NK-92 (cell line): ENCODE measurements around the gene REV1.
"Not testable (repeated sequence)": the region's sequence is repeated elsewhere in the genome, so short reads cannot be mapped to it uniquely, and the experiment has no call there.

Source experiments
- DNase-seq: peaks from one replicate; lab custom pipeline; 2025; ENCODE audit not compliant: unreplicated experiment; lab: John Stamatoyannopoulos, UW

REV1 gene

DNA sequence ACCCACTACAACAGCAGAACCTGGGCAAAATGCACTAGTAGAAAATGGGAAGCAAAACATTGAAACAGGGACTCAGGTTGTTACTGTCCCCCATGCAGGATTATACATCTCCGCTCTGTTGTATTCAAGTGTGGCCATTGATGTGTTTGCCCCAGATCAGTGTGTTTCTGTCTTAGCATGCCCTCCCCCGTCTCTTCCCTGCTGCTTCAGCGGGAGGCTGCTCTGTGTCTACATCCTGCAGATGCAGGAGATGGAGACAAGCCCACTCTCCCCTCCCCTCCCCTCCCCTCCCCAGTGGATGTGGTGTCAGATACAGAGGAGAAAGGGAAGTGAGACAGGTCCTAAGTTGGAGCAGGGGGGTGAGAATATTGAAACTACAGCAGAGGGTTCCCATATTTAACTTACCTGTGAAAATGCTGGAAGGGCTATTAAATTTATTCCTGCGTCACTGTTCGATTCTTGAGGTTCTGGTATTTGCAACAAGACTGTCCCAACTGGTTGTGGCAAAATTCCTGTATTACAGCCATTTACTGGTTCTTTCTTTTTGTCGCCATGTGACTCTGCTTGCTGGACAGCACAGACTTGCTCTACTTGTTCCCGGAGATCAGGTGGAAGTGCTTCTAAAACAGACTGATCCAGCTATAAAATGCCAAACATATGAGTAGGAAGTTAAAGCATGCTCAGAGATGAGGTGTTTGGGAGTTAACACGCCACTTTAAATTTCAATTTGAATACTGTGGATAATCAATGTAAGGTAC, 85.6 kb downstream of the REV1 start:
- no peak for DNase-seq

DNA sequence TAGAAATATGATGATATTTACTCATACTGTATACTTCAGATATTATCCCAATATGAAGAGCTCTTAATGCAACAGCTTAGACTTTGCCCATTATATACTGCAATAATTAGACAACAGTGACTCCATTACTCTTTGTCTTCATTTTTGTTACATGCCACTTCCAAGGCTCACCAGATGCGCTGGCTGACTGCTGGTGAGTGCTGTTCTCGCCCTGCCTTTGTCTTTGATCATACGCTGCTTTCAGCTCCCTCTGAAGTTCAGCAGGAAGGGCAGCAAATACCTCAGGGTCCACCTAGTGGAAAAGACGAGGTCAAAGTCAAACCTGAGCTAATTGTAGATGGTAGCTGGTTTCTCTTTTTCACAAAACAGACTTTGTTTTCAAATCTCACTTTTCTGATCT, 86.3 kb downstream of the REV1 start:
- no peak for DNase-seq

- no peak for DNase-seq
Observed at GRCh38 chr2:99403084-99403483, 86.7 kb downstream of the REV1 start.

- DNase-seq: no peak
Observed at GRCh38 chr2:99401841-99402240, 88.0 kb downstream of the REV1 start.

GRCh38 chr2:99399795-99400194, 90.0 kb downstream of the REV1 start:
- no peak for DNase-seq

- DNase-seq: no peak
Observed at GRCh38 chr2:99399063-99399462, 90.8 kb downstream of the REV1 start.

DNA sequence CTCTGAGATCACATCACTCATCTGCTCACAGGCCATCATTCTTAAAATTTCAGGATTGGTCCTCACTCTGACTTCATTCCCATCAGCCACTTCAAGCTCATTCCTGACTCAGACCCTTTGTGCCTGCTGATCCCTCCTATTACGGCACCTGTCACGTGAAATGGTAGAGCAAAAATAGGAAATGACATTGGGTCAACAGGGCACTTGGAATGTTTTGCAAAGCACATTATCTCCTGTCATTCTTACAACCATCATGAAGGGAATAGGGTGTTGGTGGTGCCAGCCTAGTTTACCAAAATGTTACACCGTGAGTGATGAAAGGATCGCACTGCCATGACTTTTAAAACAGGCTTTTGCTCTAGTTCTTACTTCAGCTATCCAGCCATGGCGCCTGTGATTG, 91.5 kb downstream of the REV1 start:
- no peak for DNase-seq

DNA sequence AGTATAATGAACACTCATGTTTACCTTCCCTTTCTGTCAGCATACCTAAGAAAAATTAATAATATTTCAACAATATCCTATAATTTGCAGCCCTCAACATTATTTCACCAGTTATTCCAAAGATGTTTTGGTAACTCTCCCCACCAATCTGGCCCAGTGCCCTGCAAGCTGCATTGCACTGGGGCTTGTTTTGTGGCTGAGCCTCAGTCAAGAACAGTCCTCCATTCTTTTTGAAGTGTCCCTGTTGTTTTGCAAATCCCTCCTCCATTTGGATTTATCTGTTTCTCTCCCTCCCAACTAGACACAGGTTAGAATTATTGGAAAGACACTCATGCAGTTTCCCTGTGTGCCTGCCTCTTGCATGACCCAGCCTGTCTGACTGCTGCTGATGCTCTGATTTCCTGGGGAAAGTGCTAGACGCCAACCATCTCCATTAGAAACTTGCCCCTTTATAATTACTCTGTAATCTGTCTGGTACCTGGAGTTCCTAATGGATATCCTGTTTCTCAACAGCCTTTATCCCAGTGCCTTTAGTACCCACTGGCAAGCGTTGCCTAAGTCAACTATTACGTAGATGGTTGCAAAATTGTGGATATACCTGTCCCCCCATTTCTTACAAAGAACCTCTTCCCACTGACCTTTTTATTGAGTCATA, 92.4 kb downstream of the REV1 start:
- DNase-seq: no peak

GRCh38 chr2:99395589-99396130, 94.2 kb downstream of the REV1 start:
- DNase-seq: no peak

GRCh38 chr2:99389946-99390345, 99.9 kb downstream of the REV1 start:
- no peak for DNase-seq

DNA sequence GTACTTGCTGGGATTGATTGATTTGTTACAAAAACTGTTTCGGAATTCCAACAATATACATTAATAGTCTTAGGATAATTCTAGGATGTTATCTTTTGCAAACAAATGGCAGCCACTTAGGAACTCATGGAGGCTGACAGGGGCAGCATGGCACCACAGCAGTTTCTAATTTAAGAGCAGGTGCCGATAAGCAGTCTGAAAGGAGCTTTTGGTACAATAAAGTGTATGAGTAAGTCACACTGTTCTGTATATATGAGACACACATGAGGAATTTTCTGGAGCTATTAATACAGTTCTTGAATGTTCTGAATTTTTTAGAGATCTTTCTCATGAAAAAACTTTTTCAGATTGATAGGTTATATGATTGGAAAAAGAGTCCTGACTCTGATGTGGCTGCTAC, 100.4 kb downstream of the REV1 start:
- DNase-seq: no peak

DNA sequence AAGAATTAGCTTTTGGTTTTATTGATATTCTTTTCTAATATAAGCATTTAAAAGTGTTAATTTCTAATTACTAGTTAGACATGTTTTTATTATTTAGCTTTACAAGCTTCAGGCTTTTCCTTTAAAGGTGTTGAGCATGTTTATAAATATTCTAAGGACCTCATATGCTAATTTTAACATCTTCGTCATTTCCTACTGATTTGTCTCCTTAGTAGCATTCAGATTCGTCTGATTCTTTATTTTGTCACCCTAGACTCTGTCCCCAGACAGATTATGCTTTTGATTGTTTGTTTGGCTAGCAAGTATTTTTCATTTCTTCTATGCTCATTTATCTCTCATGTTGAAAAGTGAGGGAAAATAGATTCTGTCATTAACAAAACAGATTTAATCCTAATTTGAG, 100.9 kb downstream of the REV1 start:
- DNase-seq: no peak

DNA sequence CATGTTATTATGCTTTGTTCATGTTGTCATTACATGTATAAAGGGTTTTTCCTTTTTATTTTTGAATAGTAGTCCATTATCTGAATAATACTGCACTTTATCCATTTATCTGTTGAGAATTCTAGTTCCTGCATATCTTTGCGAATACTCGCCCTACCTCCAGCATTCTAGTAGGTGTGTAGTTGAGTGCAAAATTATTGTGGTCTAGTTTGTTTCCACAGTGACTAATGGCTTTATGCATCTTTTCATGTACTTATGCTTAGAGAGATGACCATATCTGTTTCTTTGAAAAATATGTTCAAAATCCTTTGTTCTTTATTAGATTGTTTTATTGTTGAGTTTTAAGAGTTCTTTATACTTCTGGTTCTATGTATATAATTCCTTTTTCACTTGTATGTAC, 103.8 kb downstream of the REV1 start:
- DNase-seq: no peak

- DNase-seq: no peak
Observed at GRCh38 chr2:99382143-99382542, 107.7 kb downstream of the REV1 start.

GRCh38 chr2:99380376-99381010, 109.3 kb downstream of the REV1 start:
- DNase-seq: no peak

GRCh38 chr2:99377879-99378278, 111.9 kb downstream of the REV1 start:
- no peak for DNase-seq

GRCh38 chr2:99376254-99376864, 113.5 kb downstream of the REV1 start:
- DNase-seq: no peak

GRCh38 chr2:99374747-99375146, 115.1 kb downstream of the REV1 start:
- DNase-seq: no peak

GRCh38 chr2:99373144-99373543, 116.7 kb downstream of the REV1 start:
- DNase-seq: no peak

DNA sequence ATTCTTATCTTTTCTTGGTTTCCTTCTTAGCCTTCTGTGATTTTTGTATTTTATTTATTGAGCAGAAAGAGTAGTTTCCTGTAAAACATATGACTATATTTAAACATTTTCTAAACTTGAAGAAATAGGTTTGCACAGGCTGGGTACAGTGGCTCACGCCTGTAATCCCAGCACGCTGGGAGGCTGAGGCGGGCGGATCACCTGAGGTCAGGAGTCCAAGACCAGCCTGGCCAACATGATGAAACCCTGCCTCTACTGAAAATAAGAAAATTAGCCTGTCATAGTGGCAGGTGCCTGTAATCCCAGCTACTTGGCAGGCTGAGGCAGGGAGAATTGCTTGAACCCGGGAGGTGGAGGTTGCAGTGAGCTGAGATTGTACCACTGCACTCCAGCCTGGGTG, 121.0 kb downstream of the REV1 start:
- not testable (repeated sequence) for DNase-seq

DNA sequence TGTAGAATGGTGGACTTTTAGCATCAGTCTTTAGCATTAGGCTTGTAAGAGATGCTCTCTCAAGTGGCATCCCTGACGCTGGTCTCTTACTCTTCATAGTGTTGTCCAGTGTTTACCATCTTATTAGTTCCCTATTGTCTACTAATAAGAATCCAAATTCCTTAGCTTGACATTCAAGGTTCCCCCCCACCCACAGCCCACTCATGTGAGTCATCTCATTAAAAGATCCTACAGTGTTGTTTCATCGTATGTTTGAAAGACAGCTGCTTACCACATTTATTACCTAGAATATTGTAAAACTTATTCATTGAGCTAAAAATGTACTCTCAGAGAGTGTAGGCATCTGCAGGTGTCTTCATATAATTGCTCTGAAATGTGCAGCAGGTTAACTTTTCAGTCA, 124.2 kb downstream of the REV1 start:
- no peak for DNase-seq

- DNase-seq: no peak
Observed at GRCh38 chr2:99356853-99357252, 133.0 kb downstream of the REV1 start.
